AG09309 (cell line): ENCODE data around the gene THSD8.
A peak's percentile ranks its signal among the peaks of the same experiment; 100 is the strongest.

ENCODE experiments used
- DNase-seq: peaks from one replicate; pipeline ENCODE4 v3.0.0-alpha.2; 2010; ENCODE audit warnings: low read depth
- H3K4me3 ChIP-seq: 2 replicates; pipeline ENCODE4 v1.5.1; 2011; ENCODE audit warnings: mild to moderate bottlenecking, low read depth, low read length, moderate library complexity; ENCODE audit not compliant: control insufficient read depth
- TF ChIP-seq, protein P1 (sequence below): IDR thresholded peaks from 2 replicates; pipeline ENCODE4 v1.5.1; 2011; ENCODE audit warnings: mild to moderate bottlenecking, low read depth, low read length, inconsistent platforms; ENCODE audit not compliant: insufficient read depth, control insufficient read depth; ENCODE audit errors: missing control alignments

The THSD8 gene

DNA sequence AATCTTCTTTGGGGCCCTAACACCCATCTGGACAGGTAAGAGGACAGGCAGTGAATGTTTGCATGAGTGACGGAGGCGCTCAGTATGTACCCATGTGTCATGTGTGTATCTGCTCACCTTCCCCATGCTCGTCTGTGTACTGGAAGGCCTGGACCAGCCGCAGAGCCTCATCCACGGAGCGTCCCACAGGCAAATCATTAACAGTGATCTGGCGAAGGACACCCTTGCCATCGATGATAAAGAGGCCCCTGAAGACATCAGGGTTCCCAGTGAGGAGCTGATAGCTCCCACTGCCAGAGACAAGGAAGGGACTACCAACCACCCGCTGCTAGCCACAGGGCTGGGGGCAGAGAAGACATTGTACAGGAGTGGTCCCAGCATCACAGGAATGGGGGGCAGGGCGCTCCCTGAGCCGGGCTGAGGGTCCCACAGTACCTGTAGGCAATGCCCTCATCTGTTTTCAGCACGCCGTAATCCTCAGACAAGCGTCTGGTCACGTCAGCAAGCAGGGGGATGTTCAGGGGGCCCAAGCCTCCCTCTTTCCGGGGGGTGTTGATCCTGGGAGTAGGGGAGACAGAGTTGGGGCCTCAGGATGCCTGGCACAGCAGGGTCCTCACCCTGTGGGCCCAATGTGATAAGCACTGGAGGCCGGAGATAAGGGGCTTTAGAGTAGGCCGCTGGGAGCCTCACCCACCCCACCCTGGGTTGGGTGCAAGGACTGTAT is 2.0 kb upstream of the THSD8 start:
- TF ChIP-seq, protein P1, sequence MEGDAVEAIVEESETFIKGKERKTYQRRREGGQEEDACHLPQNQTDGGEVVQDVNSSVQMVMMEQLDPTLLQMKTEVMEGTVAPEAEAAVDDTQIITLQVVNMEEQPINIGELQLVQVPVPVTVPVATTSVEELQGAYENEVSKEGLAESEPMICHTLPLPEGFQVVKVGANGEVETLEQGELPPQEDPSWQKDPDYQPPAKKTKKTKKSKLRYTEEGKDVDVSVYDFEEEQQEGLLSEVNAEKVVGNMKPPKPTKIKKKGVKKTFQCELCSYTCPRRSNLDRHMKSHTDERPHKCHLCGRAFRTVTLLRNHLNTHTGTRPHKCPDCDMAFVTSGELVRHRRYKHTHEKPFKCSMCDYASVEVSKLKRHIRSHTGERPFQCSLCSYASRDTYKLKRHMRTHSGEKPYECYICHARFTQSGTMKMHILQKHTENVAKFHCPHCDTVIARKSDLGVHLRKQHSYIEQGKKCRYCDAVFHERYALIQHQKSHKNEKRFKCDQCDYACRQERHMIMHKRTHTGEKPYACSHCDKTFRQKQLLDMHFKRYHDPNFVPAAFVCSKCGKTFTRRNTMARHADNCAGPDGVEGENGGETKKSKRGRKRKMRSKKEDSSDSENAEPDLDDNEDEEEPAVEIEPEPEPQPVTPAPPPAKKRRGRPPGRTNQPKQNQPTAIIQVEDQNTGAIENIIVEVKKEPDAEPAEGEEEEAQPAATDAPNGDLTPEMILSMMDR: no peak
- H3K4me3 ChIP-seq: no peak overlapping the region

DNA sequence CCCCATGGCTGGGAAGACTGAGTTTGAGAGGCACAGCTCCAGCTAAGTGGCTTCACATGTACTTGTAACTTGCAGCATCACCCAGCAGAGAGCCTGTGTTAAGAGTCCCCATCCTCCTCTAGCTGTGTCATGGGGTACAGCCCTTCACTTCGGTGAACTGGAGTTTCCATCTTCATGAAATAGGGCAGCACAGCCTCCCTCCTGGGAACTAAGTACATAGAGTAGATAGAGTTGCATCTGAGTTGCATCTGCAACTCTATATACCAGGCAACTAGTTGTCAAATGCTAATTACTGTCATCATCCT is 1.5 kb upstream of the THSD8 start:
- no peak for DNase-seq
- no peak overlapping the region for H3K4me3 ChIP-seq
- TF ChIP-seq, protein P1: no peak

More for the DNA sequence above, 2.0 kb upstream of the THSD8 start:
- no peak for DNase-seq

DNA sequence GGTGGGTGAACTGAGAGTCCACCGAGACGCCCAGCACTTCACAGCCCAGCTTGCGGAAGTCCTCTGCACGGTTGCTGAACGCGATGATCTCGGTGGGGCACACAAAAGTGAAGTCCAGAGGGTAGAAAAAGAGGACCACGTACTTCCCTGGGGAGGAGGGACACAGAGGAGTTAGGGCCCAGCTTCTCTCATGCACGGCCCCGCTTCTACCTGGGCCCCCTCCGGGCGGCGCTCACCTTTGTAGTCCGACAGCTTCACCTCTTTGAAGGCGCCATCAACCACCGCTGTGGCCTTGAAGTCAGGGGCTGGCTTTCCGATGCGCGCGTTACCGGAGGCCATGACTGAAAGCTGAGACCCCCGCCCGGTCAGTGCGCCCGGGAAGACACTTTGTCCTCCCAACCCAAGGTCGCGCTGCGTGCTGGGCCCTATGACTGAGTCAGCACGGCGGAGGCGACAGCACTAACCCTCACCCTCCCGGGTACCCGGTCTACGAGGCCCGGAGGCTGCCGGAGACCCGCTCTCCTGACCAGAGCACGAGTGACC is 875 bp upstream of the THSD8 start:
- peak overlapping the region; percentile 86 for H3K4me3 ChIP-seq
- TF ChIP-seq, protein P1: no peak
- DNase-seq: no peak

DNA sequence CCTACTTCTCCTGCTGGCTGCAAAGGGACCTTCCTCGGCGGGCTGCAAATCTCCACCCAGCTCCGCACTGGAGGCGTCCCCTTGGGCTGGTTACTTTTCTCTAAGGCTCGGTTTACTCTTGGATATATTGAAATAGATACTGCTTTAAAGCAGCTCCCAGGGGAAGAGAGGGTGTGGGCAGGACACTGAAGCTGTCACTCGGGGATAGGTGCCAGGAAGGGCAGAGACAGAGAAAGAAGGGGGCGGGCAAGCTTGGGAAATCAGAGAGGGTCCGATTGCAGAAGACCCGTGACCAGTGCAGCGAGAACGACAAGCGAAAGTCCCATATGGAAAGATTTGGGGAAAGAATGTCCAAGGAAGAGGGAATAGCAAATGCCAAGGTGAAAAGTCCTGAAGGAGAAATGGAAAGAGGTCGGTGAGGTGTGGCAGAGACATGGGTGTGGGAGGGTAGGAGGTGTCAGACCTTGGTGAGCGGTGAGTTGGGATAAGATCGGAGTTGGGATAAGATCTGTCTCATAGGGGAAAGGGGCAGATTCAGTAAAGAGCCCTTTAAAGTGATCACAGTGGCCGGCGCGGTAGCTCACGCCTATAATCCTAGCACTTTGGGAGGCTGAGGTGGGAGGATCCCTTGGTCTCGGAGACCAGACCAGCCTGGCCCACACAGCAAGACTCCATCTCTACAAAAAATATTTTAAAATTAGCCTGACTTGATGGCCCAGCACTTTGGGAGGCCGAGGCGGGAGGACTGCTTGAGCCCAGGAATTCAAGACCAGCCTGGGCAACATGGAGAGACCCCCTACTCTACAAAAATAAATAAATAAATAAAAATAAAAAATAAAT is 618 bp downstream of the THSD8 start:
- no peak for DNase-seq
- peak overlapping the region; percentile 86 for H3K4me3 ChIP-seq
- TF ChIP-seq, protein P1: no peak

DNA sequence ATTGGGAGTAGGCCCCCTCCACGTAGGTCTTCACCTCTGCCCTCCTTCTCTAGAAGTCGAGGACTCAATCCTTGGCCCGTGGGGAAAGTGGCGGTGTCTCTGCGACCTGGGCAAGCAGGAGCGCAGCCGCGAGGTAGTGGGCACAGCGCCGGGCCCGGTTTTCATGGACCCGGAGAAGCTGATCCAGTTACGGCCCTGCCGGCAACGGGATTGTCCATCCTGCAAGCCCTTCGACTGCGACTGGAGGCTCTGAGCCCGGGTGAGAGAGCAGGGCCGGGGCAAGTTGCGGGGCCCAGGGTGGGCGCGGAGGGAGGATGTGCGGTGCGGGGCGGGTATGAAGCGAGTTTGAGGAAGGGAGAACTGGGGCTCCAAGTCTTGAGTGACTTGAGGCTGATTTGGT is 2.2 kb downstream of the THSD8 start:
- TF ChIP-seq, protein P1: no peak
- no peak overlapping the region for H3K4me3 ChIP-seq

DNA sequence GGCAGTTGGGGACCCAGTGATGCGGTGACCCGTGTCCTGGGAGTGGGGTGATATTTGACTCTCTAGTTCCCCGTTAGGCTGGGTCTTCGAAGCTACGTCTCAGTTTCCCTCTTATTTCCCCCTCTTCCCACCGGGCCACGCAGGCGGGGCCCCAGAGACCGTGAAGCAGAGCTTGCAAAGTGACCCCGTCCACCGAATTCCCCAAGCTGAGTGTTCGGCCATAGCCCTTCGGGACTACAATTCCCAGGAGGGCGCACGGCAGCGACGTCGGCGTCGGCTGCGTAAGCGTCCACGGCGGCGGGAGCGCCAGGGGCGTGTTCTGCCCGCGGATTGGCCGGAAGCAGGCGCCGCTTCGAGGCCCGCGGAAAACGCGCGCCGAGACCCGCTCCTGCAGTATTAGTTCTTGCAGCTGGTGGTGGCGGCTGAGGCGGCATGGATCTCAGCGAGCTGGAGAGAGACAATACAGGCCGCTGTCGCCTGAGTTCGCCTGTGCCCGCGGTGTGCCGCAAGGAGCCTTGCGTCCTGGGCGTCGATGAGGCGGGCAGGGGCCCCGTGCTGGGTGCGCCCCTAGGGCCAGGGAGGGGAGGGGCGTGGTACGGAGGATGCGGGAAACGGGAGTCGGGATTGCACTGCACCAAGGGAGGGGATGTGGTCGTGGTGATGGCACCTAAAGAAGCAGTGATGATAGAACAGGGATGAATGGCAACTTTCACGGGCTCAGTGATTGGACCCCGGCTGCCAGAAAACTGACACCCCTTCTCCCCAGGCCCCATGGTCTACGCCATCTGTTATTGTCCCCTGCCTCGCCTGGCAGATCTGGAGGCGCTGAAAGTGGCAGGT is 4.6 kb downstream of the THSD8 start, which contains the start of gene RNASEH2A:
RNASEH2A (plus strand) TSS at position 343 of the 840 bp plus-strand sequence; CDS start at position 433, 90 bp downstream.
- DNase-seq: peak; percentile 49
- TF ChIP-seq, protein P1: no peak
- H3K4me3 ChIP-seq: peak within 1 kb of the TSS; percentile 95

More for the DNA sequence above, 2.2 kb downstream of the THSD8 start:
- DNase-seq: no peak
